Mesothelial cell of epicardium (in vitro differentiated cells): ENCODE data around the gene APCDD1L. TPM values are rescaled to one million over a fixed set of nuclear protein-coding genes. Genes with fewer than 3 reads are reported as not detected.

Experiments used
- DNase-seq, 2 experiments: peaks; one replicate each; pipeline ENCODE4 v3.0.0; 2021; ENCODE audit warnings: low spot score in 2 of 2; ENCODE audit not compliant: unreplicated experiment in 2 of 2
- H3K27ac Mint-ChIP-seq: 2 replicates; pipeline ENCODE4 v1.8.0; 2021; ENCODE audit warnings: mixed read lengths
- H3K27me3 Mint-ChIP-seq: 2 replicates; pipeline ENCODE4 v1.8.0; 2021; ENCODE audit warnings: low read depth, mixed read lengths
- H3K36me3 Mint-ChIP-seq: 2 replicates; pipeline ENCODE4 v1.8.0; 2021; ENCODE audit warnings: mixed read lengths
- H3K4me1 Mint-ChIP-seq: 2 replicates; pipeline ENCODE4 v1.8.0; 2021; ENCODE audit warnings: mixed read lengths
- H3K4me3 Mint-ChIP-seq: 2 replicates; pipeline ENCODE4 v1.8.0; 2021; ENCODE audit warnings: mild to moderate bottlenecking, moderate library complexity, mixed read lengths
- H3K9me3 Mint-ChIP-seq: 2 replicates; pipeline ENCODE4 v1.8.0; 2021; ENCODE audit warnings: mixed read lengths
- CTCF ChIP-seq: fragments of 200-600 bp; sonication (generic); IDR thresholded peaks from one replicate; pipeline ENCODE4 v1.5.0; 2021; ENCODE audit warnings: antibody characterized with exemption; ENCODE audit not compliant: unreplicated experiment
- total RNA-seq: library from RNA; stranded (reverse); gene quantifications from 3 replicates; pipeline ENCODE4 v1.2.1, GENCODE V29; 2021

The APCDD1L gene
- total RNA-seq, 1 donor from 2014 or later: not detected

- no peaks in the 10 kb centered on the region for H3K27me3 Mint-ChIP-seq
- H3K27ac Mint-ChIP-seq: no peak overlapping the region
- peaks cover 18% of the 10 kb centered on the region for H3K9me3 Mint-ChIP-seq
- peaks cover 34% of the 10 kb centered on the region for H3K36me3 Mint-ChIP-seq
- DNase-seq: no peak
- H3K4me1 Mint-ChIP-seq: peaks cover 23% of the 10 kb centered on the region
- H3K4me3 Mint-ChIP-seq: no peak overlapping the region
- TF ChIP-seq CTCF: no peak
Observed at GRCh38 chr20:58454460-58454859, 60.7 kb downstream of the APCDD1L start.

- TF ChIP-seq CTCF: no peak
- DNase-seq: no peak
- no peaks in the 10 kb centered on the region for H3K27me3 Mint-ChIP-seq
- H3K4me3 Mint-ChIP-seq: no peak overlapping the region
- peaks cover 22% of the 10 kb centered on the region for H3K4me1 Mint-ChIP-seq
- no peak overlapping the region for H3K27ac Mint-ChIP-seq
- H3K9me3 Mint-ChIP-seq: peaks cover 18% of the 10 kb centered on the region
- peaks cover 34% of the 10 kb centered on the region for H3K36me3 Mint-ChIP-seq
Observed at GRCh38 chr20:58453391-58453790, 61.8 kb downstream of the APCDD1L start.

- H3K27ac Mint-ChIP-seq: no peak overlapping the region
- no peaks in the 10 kb centered on the region for H3K27me3 Mint-ChIP-seq
- no peak for TF ChIP-seq CTCF
- H3K4me1 Mint-ChIP-seq: peaks cover 20% of the 10 kb centered on the region
- peaks cover 18% of the 10 kb centered on the region for H3K9me3 Mint-ChIP-seq
- peaks cover 34% of the 10 kb centered on the region for H3K36me3 Mint-ChIP-seq
- no peak overlapping the region for H3K4me3 Mint-ChIP-seq
- no peak for DNase-seq
Observed at GRCh38 chr20:58452667-58453255, 62.4 kb downstream of the APCDD1L start.

- no peak overlapping the region for H3K4me3 Mint-ChIP-seq
- H3K27me3 Mint-ChIP-seq: no peaks in the 10 kb centered on the region
Observed at GRCh38 chr20:58450254-58450653, 64.9 kb downstream of the APCDD1L start.

GRCh38 chr20:58449681-58450221 is 65.4 kb downstream of the APCDD1L start:
- no peak for DNase-seq
- H3K27ac Mint-ChIP-seq: peak overlapping the region; percentile 30
- H3K4me1 Mint-ChIP-seq: peaks cover 14% of the 10 kb centered on the region
- TF ChIP-seq CTCF: no peak
- H3K27me3 Mint-ChIP-seq: no peaks in the 10 kb centered on the region
- H3K4me3 Mint-ChIP-seq: no peak overlapping the region
- peaks cover 31% of the 10 kb centered on the region for H3K36me3 Mint-ChIP-seq
- H3K9me3 Mint-ChIP-seq: peaks cover 10% of the 10 kb centered on the region

More at GRCh38 chr20:58450254-58450653, 64.9 kb downstream of the APCDD1L start:
- peaks cover 14% of the 10 kb centered on the region for H3K4me1 Mint-ChIP-seq
- peaks cover 31% of the 10 kb centered on the region for H3K36me3 Mint-ChIP-seq
- no peak for TF ChIP-seq CTCF
- DNase-seq: no peak
- H3K27ac Mint-ChIP-seq: peak overlapping the region; percentile 30
- peaks cover 15% of the 10 kb centered on the region for H3K9me3 Mint-ChIP-seq
